Inflammatory macrophage treated with lipopolysaccharide for 4 hours (primary cell): ENCODE data around the gene NADSYN1.
"Not testable (repeated sequence)": the region's sequence is repeated elsewhere in the genome, so short reads cannot be mapped to it uniquely, and the experiment has no call there.

Experiments used
- DNase-seq: peaks from one replicate; pipeline ENCODE4 v3.0.0-alpha.2; 2020

Gene NADSYN1

GRCh38 chr11:71530602-71531001 is 77.6 kb downstream of the NADSYN1 start:
- no peak for DNase-seq

DNA sequence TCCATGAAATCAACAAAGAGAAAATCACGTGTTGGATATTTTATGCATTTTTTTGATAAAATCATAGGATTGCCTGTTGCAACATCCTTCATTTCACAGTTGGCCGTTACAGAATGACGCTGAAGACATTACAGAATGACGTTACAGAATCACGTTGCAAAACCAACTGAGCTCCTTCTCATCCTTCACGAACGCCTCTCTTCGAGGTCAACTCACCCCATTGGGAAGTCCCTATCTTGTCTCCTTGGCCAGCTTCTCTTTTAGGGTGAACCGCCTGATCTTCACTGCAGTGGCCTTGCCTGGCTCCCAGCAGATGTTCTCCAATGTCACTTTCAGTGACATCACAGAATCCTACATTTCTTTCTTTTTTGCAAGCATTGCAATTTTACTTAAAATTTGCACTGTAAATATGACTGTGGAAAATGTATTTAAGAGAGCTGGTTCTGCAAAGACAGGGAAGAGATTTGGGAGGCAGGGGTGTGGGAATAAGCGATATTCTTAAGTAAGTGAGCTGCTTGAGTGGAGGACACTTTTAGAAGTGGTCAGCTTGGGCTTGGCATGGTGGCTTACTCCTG is 79.1 kb downstream of the NADSYN1 start:
- DNase-seq = peak; percentile 88

DNA sequence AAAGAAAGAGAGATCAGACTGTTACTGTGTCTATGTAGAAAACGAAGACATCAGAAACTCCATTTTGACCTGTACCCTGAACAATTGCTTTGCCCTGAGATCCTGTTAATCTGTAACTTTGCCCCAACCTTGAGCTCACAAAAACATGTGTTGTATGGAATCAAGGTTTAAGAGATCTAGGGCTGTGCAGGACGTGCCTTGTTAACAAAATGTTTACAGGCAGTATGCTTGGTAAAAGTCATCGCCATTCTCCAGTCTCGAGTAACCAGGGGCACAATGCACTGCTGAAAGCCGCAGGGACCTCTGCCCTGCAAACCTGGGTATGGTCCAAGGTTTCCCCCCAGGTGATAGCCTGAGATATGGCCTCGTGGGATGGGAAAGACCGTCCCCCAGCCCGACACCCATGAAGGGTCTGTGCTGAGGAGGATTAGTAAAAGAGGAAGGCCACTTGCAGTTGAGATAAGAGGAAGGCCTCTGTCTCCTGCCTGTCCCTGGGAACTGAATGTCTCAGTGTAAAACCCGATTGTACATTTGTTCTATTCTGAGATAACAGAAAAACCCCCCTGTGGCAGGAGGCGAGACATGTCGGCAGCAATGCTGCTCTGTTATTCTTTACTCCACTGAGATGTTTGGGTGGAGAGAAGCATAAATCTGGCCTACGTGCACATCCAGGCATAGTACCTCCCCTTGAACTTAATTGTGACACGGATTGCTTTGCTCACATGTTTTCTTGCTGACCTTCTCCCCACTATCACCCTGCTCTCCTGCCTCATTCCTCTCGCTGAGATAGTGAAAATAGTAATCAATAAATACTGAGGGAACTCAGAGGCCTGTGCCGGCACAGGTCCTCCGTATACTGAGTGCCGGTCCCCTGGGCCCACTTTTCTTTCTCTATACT is 82.0 kb downstream of the NADSYN1 start:
- DNase-seq = not testable (repeated sequence)

DNA sequence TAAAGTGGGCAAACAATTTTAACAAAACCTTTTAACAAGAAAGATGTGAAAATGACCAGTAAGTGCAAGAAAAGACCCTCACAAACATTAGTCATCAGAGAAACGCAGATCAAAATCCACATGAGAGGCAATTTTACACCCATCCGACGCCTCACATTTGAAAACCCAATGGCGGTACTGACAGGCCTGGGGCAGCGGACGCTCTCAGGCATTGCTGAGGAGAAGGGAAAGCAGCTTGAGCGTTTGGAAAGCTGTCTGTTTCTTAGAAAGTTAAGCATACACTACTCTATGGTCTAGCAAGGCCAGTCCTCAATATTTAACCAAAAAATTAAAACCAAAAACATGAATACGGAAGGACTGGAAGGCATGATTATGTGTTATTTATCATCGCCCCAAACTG is 82.8 kb downstream of the NADSYN1 start:
- no peak for DNase-seq

GRCh38 chr11:71537537-71537936 is 84.5 kb downstream of the NADSYN1 start:
- no peak for DNase-seq

- DNase-seq = not testable (repeated sequence)
Observed at GRCh38 chr11:71537977-71538665, 85.1 kb downstream of the NADSYN1 start, which contains the start of gene KRTAP5-8. Gene KRTAP5-8 (plus strand): TSS chr11:71538025. CDS start chr11:71538056, 31 bp downstream.

DNA sequence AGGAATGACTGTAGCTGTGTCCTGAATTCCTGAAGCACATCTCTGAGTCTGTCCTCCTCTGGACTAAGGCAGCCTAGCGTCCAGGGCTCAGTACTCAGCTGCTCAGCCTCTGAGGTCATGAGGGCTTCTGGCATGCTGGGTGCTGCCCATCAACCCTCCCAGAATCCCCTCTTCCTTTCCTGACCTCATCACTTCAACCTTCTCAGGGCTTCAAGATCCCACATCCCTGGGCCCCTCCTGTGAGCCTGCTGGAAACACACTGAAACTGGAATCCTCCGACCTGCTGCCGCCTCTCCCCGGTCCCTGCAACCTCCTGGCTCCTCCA is 85.6 kb downstream of the NADSYN1 start:
- DNase-seq = no peak

GRCh38 chr11:71539017-71539416 is 86.0 kb downstream of the NADSYN1 start:
- DNase-seq = no peak

GRCh38 chr11:71539971-71540370 is 87.0 kb downstream of the NADSYN1 start:
- not testable (repeated sequence) for DNase-seq

DNA sequence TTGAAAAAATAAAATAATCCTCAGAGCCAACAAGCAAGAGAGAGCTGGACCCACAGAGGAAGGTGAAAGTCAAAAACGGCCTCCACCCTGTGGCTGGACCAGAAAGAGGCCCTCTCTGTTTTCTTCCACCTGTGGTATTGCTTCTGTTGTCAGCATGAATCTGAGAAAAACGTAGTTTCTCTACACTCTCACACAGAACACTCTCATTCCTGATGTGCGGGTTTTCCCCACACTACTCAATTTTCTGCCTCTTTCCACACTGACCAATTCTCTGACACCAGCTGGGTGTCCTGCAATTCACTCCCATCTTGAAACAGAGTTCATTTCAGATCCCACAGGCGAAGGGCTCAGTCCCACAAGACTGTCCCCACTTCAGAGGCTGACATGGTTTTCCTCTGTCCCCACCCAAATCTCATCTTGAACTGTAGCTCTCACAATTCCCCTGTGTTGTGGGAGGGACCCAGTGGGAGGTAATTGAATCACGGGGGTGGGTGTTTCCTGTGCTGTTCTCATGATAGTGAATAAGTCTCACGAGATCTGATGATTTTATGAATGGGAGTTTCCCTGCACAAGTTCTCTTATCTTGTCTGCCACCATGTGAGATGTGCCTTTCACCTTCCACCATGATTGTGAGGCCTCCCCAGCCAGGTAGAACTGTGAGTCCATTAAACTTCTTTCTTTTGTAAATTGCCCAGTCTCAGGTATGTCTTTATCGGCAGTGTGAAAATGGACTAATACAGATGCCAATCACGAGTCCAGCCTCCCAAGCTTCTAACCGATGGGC is 87.7 kb downstream of the NADSYN1 start:
- not testable (repeated sequence) for DNase-seq

DNA sequence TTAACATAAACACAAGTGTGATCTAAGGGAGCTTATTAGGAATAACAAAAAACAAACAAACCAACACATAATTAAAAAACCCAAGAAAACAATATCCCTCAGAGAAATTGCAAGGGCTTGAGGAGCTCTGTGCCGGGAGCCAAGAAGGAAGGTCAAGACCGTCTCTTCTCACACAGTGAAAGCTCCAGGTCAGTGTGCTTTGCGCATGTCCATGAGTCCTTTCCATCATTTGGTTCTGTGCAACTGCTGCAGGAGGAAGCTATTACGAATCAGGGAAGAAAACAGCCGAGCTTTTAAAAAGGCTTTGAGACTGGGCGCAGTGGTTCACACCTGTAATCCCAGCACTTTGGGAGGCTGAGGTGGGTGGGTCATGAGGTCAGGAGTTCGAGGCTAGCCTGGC is 89.4 kb downstream of the NADSYN1 start:
- no peak for DNase-seq

GRCh38 chr11:71542879-71543777 is 90.1 kb downstream of the NADSYN1 start:
- peak; percentile 56 for DNase-seq

GRCh38 chr11:71543866-71544265 is 90.9 kb downstream of the NADSYN1 start:
- DNase-seq = peak; percentile 60

- DNase-seq = no peak
Observed at GRCh38 chr11:71544525-71545214, 91.7 kb downstream of the NADSYN1 start.

- no peak for DNase-seq
Observed at GRCh38 chr11:71545405-71545966, 92.5 kb downstream of the NADSYN1 start.

GRCh38 chr11:71548120-71548519 is 95.1 kb downstream of the NADSYN1 start, which contains the start of gene KRTAP5-9:
Gene KRTAP5-9 (plus strand): TSS chr11:71548420. CDS start chr11:71548658, 238 bp downstream.
- DNase-seq = no peak

DNA sequence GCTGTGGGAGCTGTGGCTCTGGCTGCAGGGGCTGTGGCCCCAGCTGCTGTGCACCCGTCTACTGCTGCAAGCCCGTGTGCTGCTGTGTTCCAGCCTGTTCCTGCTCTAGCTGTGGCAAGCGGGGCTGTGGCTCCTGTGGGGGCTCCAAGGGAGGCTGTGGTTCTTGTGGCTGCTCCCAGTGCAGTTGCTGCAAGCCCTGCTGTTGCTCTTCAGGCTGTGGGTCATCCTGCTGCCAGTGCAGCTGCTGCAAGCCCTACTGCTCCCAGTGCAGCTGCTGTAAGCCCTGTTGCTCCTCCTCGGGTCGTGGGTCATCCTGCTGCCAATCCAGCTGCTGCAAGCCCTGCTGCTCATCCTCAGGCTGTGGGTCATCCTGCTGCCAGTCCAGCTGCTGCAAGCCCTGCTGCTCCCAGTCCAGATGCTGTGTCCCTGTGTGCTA is 95.7 kb downstream of the NADSYN1 start:
- no peak for DNase-seq
